HG02759 (cell line): ENCODE data around the gene BACE2.
"Not testable (repeated sequence)": the region's sequence is repeated elsewhere in the genome, so short reads cannot be mapped to it uniquely, and the experiment has no call there.

Experiments
- ATAC-seq: cut with Tn5 transposase; IDR thresholded peaks from one replicate; pipeline ENCODE4 v1.9.1; 2021; ENCODE audit warnings: mild to moderate bottlenecking, moderate library complexity; ENCODE audit not compliant: unreplicated experiment

The BACE2 gene

GRCh38 chr21:41182547-41182946, 14.6 kb downstream of the BACE2 start:
- ATAC-seq = no peak

- no peak for ATAC-seq
Observed at GRCh38 chr21:41183575-41183974, 15.6 kb downstream of the BACE2 start.

DNA sequence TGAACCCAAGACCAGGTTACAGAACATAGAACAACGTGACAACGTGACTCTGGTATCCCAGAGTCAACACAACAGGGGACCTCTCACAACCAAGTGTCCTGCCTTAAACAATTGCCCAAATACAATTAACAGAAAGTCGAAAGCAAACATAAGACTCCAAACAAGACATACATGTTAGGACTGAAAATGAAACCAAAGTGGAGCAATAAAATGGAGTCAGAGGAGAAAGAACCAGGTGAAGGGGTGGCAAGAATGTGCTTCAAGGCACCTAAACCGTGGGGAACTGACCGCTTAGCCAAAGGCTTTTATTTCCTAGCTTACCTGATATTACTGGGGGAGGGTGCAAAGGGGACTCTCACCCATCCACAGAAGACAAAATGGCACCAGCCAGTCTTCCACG, 17.8 kb downstream of the BACE2 start:
- ATAC-seq = no peak

GRCh38 chr21:41186755-41187536, 19.0 kb downstream of the BACE2 start:
- ATAC-seq = no peak

DNA sequence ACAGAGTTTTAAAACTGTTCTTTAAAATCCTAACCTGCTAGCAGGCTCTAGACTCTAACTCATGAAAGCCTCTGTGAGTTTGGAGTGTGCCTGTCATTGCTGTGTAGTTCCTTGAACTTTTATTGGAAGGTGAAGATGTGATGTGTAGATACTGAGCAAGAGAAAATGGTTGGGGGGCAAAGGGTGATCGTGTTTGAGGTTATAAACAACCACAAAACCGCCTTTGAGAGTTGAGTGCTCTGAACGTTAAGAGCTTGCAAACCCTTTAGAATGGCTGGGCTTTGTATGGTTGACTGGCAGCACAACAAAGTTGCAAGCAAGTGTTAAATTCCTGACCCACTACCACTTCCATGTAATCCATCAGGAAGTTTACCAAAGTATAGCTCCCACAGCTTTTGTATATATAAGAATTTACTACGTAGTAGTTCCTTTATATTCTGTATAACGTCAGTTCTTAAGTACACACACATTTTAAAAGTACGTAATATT, 19.6 kb downstream of the BACE2 start:
- ATAC-seq = no peak

GRCh38 chr21:41188486-41189149, 20.7 kb downstream of the BACE2 start:
- no peak for ATAC-seq

DNA sequence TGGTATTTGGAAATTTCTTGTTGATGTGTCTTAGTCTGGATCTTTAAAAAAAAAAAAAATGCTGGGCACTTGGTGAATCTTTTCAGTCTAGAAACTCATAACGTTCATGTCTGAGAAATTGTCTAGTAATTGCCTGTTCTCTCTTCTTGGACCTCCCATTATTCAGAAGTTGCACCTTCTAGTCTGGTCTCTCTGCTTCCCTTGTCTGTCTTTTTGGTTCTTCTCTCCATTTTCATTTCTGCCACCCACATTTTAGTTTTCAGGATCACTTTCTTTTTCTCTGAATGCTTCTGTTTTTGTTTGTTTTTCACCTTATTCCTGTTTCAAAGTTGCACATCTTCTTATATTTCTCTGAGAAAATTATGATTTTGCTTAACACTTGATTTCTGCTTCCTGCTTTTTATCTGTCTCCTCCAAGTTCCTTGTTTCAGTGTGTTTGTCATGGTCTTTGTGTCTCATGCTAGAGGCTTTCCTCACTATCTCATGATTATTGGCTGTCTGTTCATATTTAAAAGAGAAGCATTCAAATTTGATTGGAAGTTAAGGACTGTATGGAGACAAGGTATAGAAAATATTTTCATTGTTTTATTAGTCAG, 21.3 kb downstream of the BACE2 start:
- ATAC-seq = no peak

- ATAC-seq = not testable (repeated sequence)
Observed at GRCh38 chr21:41192552-41192951, 24.6 kb downstream of the BACE2 start.

GRCh38 chr21:41195311-41195710, 27.4 kb downstream of the BACE2 start:
- no peak for ATAC-seq

DNA sequence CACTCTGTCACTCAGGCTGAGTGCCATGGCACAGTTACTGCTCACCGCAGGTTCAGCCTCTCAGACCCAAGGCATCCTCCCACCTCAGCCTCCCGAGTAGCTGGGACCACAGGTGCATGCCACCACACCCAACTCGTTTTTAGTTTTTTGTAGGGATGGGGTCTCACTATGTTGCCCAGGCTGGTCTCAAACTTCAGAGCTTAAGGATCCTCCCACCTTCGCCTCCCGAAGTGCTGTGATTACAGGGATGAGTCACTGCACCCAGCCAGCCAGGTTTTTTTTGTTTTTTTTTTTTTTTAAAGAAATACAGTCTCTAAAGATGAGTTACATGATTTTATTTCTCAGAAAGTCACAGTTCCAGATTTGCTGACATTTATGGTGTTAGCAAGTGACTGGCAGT, 29.0 kb downstream of the BACE2 start:
- no peak for ATAC-seq

GRCh38 chr21:41197582-41197981, 29.6 kb downstream of the BACE2 start:
- no peak for ATAC-seq

DNA sequence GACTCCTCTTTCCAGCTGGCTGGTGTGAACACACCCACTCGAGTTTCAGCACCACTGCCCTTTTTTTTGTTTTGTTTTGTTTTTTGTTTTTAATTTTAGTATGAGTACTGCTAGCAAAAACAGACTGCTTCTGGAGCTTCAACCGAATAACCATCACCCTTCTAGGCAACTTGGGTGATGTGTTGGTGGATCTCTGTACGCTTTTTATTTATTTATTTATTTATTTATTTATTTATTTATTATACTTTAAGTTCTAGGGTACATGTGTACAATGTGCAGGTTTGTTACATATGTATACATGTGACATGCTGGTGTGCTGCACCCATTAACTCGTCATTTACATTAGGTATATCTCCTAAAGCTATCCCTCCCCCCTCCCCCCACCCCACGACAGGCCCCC, 30.7 kb downstream of the BACE2 start:
- not testable (repeated sequence) for ATAC-seq

- ATAC-seq = no peak
Observed at GRCh38 chr21:41199123-41199522, 31.2 kb downstream of the BACE2 start.

- no peak for ATAC-seq
Observed at GRCh38 chr21:41199588-41199987, 31.6 kb downstream of the BACE2 start.

DNA sequence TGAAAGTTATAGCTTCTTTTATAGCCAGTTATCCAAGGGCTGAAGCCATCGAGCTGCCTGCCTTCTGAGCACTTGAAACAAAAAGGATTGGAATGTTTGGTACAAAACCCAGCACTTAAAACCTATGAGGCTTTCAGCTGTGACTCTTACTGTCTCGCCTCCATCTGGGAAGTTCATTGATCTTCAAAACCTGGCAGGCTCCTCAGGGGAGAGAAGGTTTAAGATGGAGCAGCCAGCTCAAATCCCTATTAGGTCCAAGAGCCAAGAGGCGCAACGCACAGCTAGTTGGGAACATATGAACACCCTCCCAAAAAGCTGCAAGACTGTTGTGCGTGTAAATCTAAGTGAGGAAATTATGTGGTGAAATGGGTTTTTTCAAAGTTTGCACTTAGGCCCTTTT, 33.4 kb downstream of the BACE2 start:
- ATAC-seq = no peak

- ATAC-seq = no peak
Observed at GRCh38 chr21:41204736-41205135, 36.8 kb downstream of the BACE2 start.

- no peak for ATAC-seq
Observed at GRCh38 chr21:41207401-41208375, 39.7 kb downstream of the BACE2 start.

- no peak for ATAC-seq
Observed at GRCh38 chr21:41208376-41208763, 40.4 kb downstream of the BACE2 start.

GRCh38 chr21:41209016-41209619, 41.2 kb downstream of the BACE2 start:
- ATAC-seq = no peak

DNA sequence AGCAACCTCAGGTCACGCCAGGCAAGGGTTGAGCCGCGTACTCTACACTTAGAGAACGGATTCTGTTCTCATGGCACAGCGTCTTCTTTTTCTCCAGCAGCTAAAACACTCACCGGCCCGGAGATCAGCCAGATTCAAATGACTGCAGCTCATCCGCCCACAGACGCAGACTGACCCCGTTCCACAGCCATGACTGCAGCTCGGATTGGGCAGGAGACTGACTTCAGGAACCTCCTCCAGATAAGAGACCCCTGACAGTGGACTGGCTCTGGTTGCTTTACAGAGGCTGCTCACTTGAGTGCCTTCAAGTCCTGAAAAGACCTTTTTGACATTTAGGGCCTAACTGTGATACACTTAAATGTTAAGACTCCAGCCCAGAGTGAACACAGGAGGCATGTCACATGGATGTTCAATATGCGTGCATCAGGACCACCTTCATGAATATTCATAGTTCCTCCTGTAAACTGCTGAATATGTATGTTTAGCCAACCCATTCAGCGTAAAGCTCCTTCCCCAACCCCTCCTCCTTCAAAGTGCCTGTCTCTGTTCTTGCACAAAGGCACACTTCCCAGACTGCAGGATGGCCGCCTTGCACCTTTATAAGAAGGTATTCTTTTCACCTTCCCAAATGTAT, 42.6 kb downstream of the BACE2 start:
- no peak for ATAC-seq
